HepG2 (cell line): ENCODE results near the gene BCAS3. TPM values are rescaled to one million over a fixed set of nuclear protein-coding genes. Genes with fewer than 3 reads are reported as not detected.

ENCODE experiments used
- AGO2 ChIP-seq: fragments of 200-400 bp; formaldehyde crosslinking; optimal IDR thresholded peaks from 2 replicates; pipeline ENCODE3; 2017; ENCODE audit warnings: mild to moderate bottlenecking, low read depth, low read length, moderate library complexity
- CCDC6 ChIP-seq: sonication (generic); formaldehyde crosslinking; IDR thresholded peaks from 2 replicates; pipeline ENCODE4 v1.8.1; 2022; ENCODE audit warnings: mild to moderate bottlenecking, missing genetic modification reagents, moderate library complexity
- FOXJ3 ChIP-seq: sonication (generic); formaldehyde crosslinking; IDR thresholded peaks from 2 replicates; pipeline ENCODE4 v1.4.0; 2020; ENCODE audit warnings: missing genetic modification reagents, mild to moderate bottlenecking, borderline replicate concordance
- GATAD2A ChIP-seq: IDR thresholded peaks from 2 replicates; pipeline ENCODE4 v1.6.1; 2016
- HCFC1 ChIP-seq: fragments of 150-350 bp; IDR thresholded peaks from 2 replicates; pipeline ENCODE4 v1.6.1; 2014; ENCODE audit warnings: low read depth, low read length
- HOXD1 ChIP-seq: sonication (generic); formaldehyde crosslinking; IDR thresholded peaks from 2 replicates; pipeline ENCODE4 v1.5.0; 2020; ENCODE audit warnings: missing genetic modification reagents
- ISX ChIP-seq: sonication (generic); formaldehyde crosslinking; conservative IDR thresholded peaks from 2 replicates; pipeline ENCODE4 v1.5.0; 2020; ENCODE audit warnings: missing genetic modification reagents
- KLF15 ChIP-seq: sonication (generic); formaldehyde crosslinking; IDR thresholded peaks from 2 replicates; pipeline ENCODE4 v1.8.1; 2023; ENCODE audit warnings: borderline replicate concordance, mild to moderate bottlenecking, inconsistent platforms, missing genetic modification reagents, mixed read lengths
- MXD1 ChIP-seq: sonication (generic); formaldehyde crosslinking; IDR thresholded peaks from 2 replicates; pipeline ENCODE4 v1.4.0; 2020; ENCODE audit warnings: mild to moderate bottlenecking, missing genetic modification reagents
- PHF8 ChIP-seq: sonication (generic); formaldehyde crosslinking; IDR thresholded peaks from 2 replicates; pipeline ENCODE4 v1.5.0; 2020; ENCODE audit warnings: missing genetic modification reagents
- POLR2G ChIP-seq: fragments of 200-400 bp; formaldehyde crosslinking; IDR thresholded peaks from 2 replicates; pipeline ENCODE4 v1.6.1; 2018; ENCODE audit warnings: mild to moderate bottlenecking, low read depth, low read length, moderate library complexity
- PREB ChIP-seq: sonication (generic); formaldehyde crosslinking; IDR thresholded peaks from 2 replicates; pipeline ENCODE4 v1.4.0; 2020; ENCODE audit warnings: missing genetic modification reagents
- RBAK ChIP-seq: sonication (generic); formaldehyde crosslinking; IDR thresholded peaks from 2 replicates; pipeline ENCODE4 v1.5.1; 2020; ENCODE audit warnings: mild to moderate bottlenecking, missing genetic modification reagents
- RBM39 ChIP-seq: fragments of 200-400 bp; formaldehyde crosslinking; IDR thresholded peaks from one replicate; pipeline ENCODE4 v1.6.1; 2018; ENCODE audit warnings: antibody characterized with exemption, mild to moderate bottlenecking, low read depth, low read length; ENCODE audit not compliant: poor library complexity, severe bottlenecking
- RXRB ChIP-seq: IDR thresholded peaks from 2 replicates; pipeline ENCODE4 v1.6.1; 2016; ENCODE audit warnings: borderline replicate concordance, missing genetic modification reagents, missing compliant biosample characterization
- SMARCE1 ChIP-seq: fragments of 450-650 bp; IDR thresholded peaks from 2 replicates; pipeline ENCODE4 v1.6.1; 2017; ENCODE audit warnings: borderline replicate concordance
- SNAI1 ChIP-seq: sonication (generic); formaldehyde crosslinking; IDR thresholded peaks from 2 replicates; pipeline ENCODE4 v1.5.0; 2020; ENCODE audit warnings: mild to moderate bottlenecking, missing genetic modification reagents, borderline replicate concordance
- SPEN ChIP-seq: sonication (generic); formaldehyde crosslinking; IDR thresholded peaks from 2 replicates; pipeline ENCODE4 v1.5.1; 2020; ENCODE audit warnings: low read depth, mild to moderate bottlenecking, missing genetic modification reagents
- TFDP2 ChIP-seq: sonication (generic); formaldehyde crosslinking; IDR thresholded peaks from 2 replicates; pipeline ENCODE4 v1.4.0; 2020; ENCODE audit warnings: missing genetic modification reagents
- ZNF205 ChIP-seq: IDR thresholded peaks from 2 replicates; pipeline ENCODE4 v1.6.1; 2018; ENCODE audit warnings: missing biosample characterization, missing genetic modification reagents
- ZNF326 ChIP-seq: sonication (generic); formaldehyde crosslinking; IDR thresholded peaks from 2 replicates; pipeline ENCODE4 v1.4.0; 2020; ENCODE audit warnings: missing genetic modification reagents, borderline replicate concordance
- ZNF333 ChIP-seq: sonication (generic); formaldehyde crosslinking; IDR thresholded peaks from 2 replicates; pipeline ENCODE4 v1.4.0; 2020; ENCODE audit warnings: mild to moderate bottlenecking, missing genetic modification reagents, borderline replicate concordance
- ZNF362 ChIP-seq: sonication (generic); formaldehyde crosslinking; IDR thresholded peaks from 2 replicates; pipeline ENCODE4 v1.4.0; 2020; ENCODE audit warnings: missing genetic modification reagents, mild to moderate bottlenecking, borderline replicate concordance
- ZNF383 ChIP-seq: sonication (generic); formaldehyde crosslinking; IDR thresholded peaks from 2 replicates; pipeline ENCODE4 v1.4.0; 2020; ENCODE audit warnings: missing genetic modification reagents, mild to moderate bottlenecking, borderline replicate concordance
- ZNF510 ChIP-seq: sonication (generic); formaldehyde crosslinking; IDR thresholded peaks from 2 replicates; pipeline ENCODE4 v1.4.0; 2020; ENCODE audit warnings: low read depth, mild to moderate bottlenecking, missing genetic modification reagents
- ZNF775 ChIP-seq: sonication (generic); formaldehyde crosslinking; IDR thresholded peaks from 2 replicates; pipeline ENCODE4 v1.4.0; 2020; ENCODE audit warnings: missing genetic modification reagents, mild to moderate bottlenecking, moderate library complexity, borderline replicate concordance
- polyA plus RNA-seq, 8 experiments: library from polyadenylated mRNA; depleted of rRNA in 3 of 8; stranded (reverse) in 7 of 8; unstranded in 1 of 8; fragments of >200 nt; fragmentation: Illumina TruSeq in 4 of 8; extraction: Trizol in 4 of 8; gene quantifications; 2 replicates each; pipeline versions ENCODE4 v1.2.1 to v1.2.3, GENCODE V29; 2011 to 2016; ENCODE audit warnings: low read depth in 4 of 8, missing spikeins in 1 of 8, mixed read lengths in 1 of 8; ENCODE audit not compliant: insufficient read depth in 1 of 8
- total RNA-seq, 5 experiments: library from RNA; depleted of rRNA; stranded (reverse); fragments of >200 nt; fragmentation: Illumina TruSeq; extraction: Trizol; gene quantifications; 2 replicates each; pipeline ENCODE4 v1.2.3, GENCODE V29; 2016; ENCODE audit warnings: low read depth in 1 of 5

Gene BCAS3
- total and polyA plus RNA-seq, 2 of the 13 experiments (the other 11 are each of a cell fraction or from before 2014, with no cell fraction given): 10.7 to 11.2 TPM

GRCh38 chr17:61409301-61410112 lies 731.9 kb downstream of the BCAS3 start (continued):
- TF ChIP-seq POLR2G (peak; percentile 74), FOXJ3 (CRISPR knock-in tag) (no peak), KLF15 (no peak), ZNF333 (CRISPR knock-in tag) (no peak), SMARCE1 (no peak), RBAK (no peak), ISX (CRISPR knock-in tag) (no peak), ZNF383 (CRISPR knock-in tag) (no peak), ZNF205 (CRISPR knock-in tag) (no peak), SPEN (CRISPR knock-in tag) (peak; percentile 36; the same call in 1 of the 2 replicates), TFDP2 (CRISPR knock-in tag) (0 out of 2 replicates have a peak, but pooled peaks have one; percentile 17), GATAD2A (CRISPR knock-in tag) (no peak), HOXD1 (CRISPR knock-in tag) (no peak), ZNF775 (CRISPR knock-in tag) (no peak), MXD1 (CRISPR knock-in tag) (peak; percentile 34; the same call in 1 of the 2 replicates), PHF8 (CRISPR knock-in tag) (peak; percentile 59), AGO2 (peak; percentile 97), RBM39 (peak; percentile 82), CCDC6 (CRISPR knock-in tag) (no peak), HCFC1 (no peak), ZNF510 (CRISPR knock-in tag) (no peak), PREB (CRISPR knock-in tag) (no peak), ZNF362 (CRISPR knock-in tag) (no peak), SNAI1 (CRISPR knock-in tag) (no peak), RXRB (no peak), ZNF326 (CRISPR knock-in tag) (peak; percentile 46; the same call in 1 of the 2 replicates)
